Measurements from ENCODE around the gene KLF7.

The KLF7 gene

GRCh38 chr2:207206011-207206410 is 40.3 kb upstream of the KLF7 start:
- no peaks in the 10 kb centered on the region for H3F3A ChIP-seq (ENCODE audit: insufficient read depth)
- no peak for TF ChIP-seq EZH2phosphoT487 (conservative IDR thresholded peaks at IDR 0.05; ENCODE audit: low read length)
- TF ChIP-seq, protein P1, sequence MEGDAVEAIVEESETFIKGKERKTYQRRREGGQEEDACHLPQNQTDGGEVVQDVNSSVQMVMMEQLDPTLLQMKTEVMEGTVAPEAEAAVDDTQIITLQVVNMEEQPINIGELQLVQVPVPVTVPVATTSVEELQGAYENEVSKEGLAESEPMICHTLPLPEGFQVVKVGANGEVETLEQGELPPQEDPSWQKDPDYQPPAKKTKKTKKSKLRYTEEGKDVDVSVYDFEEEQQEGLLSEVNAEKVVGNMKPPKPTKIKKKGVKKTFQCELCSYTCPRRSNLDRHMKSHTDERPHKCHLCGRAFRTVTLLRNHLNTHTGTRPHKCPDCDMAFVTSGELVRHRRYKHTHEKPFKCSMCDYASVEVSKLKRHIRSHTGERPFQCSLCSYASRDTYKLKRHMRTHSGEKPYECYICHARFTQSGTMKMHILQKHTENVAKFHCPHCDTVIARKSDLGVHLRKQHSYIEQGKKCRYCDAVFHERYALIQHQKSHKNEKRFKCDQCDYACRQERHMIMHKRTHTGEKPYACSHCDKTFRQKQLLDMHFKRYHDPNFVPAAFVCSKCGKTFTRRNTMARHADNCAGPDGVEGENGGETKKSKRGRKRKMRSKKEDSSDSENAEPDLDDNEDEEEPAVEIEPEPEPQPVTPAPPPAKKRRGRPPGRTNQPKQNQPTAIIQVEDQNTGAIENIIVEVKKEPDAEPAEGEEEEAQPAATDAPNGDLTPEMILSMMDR (IDR thresholded peaks at IDR 0.05; ENCODE audit: insufficient read depth, low read length, poor library complexity, severe bottlenecking): no peak
- no peak overlapping the region for H3K4me3 ChIP-seq (ENCODE audit: insufficient read depth, low read length, poor library complexity, severe bottlenecking)

GRCh38 chr2:207205173-207205957 is 39.6 kb upstream of the KLF7 start:
- TF ChIP-seq, protein P1 (IDR thresholded peaks at IDR 0.05; ENCODE audit: insufficient read depth, low read length, poor library complexity, severe bottlenecking): no peak
- no peak for TF ChIP-seq EZH2phosphoT487 (conservative IDR thresholded peaks at IDR 0.05; ENCODE audit: low read length)
- H3K9ac ChIP-seq (ENCODE audit: low read length): no peak overlapping the region

More at GRCh38 chr2:207206011-207206410, 40.3 kb upstream of the KLF7 start:
- H4K20me1 ChIP-seq (ENCODE audit: low read depth, low read length): no peaks in the 10 kb centered on the region
- H3K4me2 ChIP-seq (ENCODE audit: low read depth, low read length, poor library complexity, severe bottlenecking): no peak overlapping the region
- H2AFZ ChIP-seq (ENCODE audit: low read depth, low read length, severe bottlenecking): no peak overlapping the region
- H3K36me3 ChIP-seq (ENCODE audit: low read length): no peaks in the 10 kb centered on the region
- no peak overlapping the region for H3K9ac ChIP-seq (ENCODE audit: low read length)
- no peaks in the 10 kb centered on the region for H3K9me2 ChIP-seq (replicated peaks; ENCODE audit: insufficient read depth, low read length)
- H3K9me3 ChIP-seq (ENCODE audit: insufficient read depth, low read length): no peaks in the 10 kb centered on the region
- no peaks in the 10 kb centered on the region for H3K79me2 ChIP-seq (ENCODE audit: insufficient read depth, low read length)
- no peaks in the 10 kb centered on the region for H3K27me3 ChIP-seq (ENCODE audit: low read length)
- H3K27ac ChIP-seq (ENCODE audit: low read depth, low read length): no peak overlapping the region

GRCh38 chr2:207203056-207203455 is 37.3 kb upstream of the KLF7 start:
- Histone ChIP-seq H3K9ac (ENCODE audit: low read length) (no peak overlapping the region), H4K20me1 (ENCODE audit: low read depth, low read length) (no peaks in the 10 kb centered on the region), H3K79me2 (ENCODE audit: insufficient read depth, low read length) (no peaks in the 10 kb centered on the region), H3K27me3 (ENCODE audit: low read length) (no peaks in the 10 kb centered on the region), H3K4me3 (ENCODE audit: insufficient read depth, low read length, poor library complexity, severe bottlenecking) (no peak overlapping the region), H3K9me3 (ENCODE audit: insufficient read depth, low read length) (no peaks in the 10 kb centered on the region), H3K4me2 (ENCODE audit: low read depth, low read length, poor library complexity, severe bottlenecking) (no peak overlapping the region), H3K9me2 (replicated peaks; ENCODE audit: insufficient read depth, low read length) (no peaks in the 10 kb centered on the region), H3F3A (ENCODE audit: insufficient read depth) (no peaks in the 10 kb centered on the region), H2AFZ (ENCODE audit: low read depth, low read length, severe bottlenecking) (no peak overlapping the region), H3K27ac (ENCODE audit: low read depth, low read length) (no peak overlapping the region), H3K36me3 (ENCODE audit: low read length) (no peaks in the 10 kb centered on the region)
- no peak for TF ChIP-seq EZH2phosphoT487 (conservative IDR thresholded peaks at IDR 0.05; ENCODE audit: low read length)
- TF ChIP-seq, protein P1 (IDR thresholded peaks at IDR 0.05; ENCODE audit: insufficient read depth, low read length, poor library complexity, severe bottlenecking): no peak

More at GRCh38 chr2:207205173-207205957, 39.6 kb upstream of the KLF7 start:
- Histone ChIP-seq H3K9me2 (replicated peaks; ENCODE audit: insufficient read depth, low read length) (no peaks in the 10 kb centered on the region), H3K27ac (ENCODE audit: low read depth, low read length) (no peak overlapping the region), H3K9me3 (ENCODE audit: insufficient read depth, low read length) (no peaks in the 10 kb centered on the region), H3K4me3 (ENCODE audit: insufficient read depth, low read length, poor library complexity, severe bottlenecking) (no peak overlapping the region), H3F3A (ENCODE audit: insufficient read depth) (no peaks in the 10 kb centered on the region), H3K4me2 (ENCODE audit: low read depth, low read length, poor library complexity, severe bottlenecking) (no peak overlapping the region), H3K27me3 (ENCODE audit: low read length) (no peaks in the 10 kb centered on the region), H4K20me1 (ENCODE audit: low read depth, low read length) (no peaks in the 10 kb centered on the region), H2AFZ (ENCODE audit: low read depth, low read length, severe bottlenecking) (no peak overlapping the region), H3K79me2 (ENCODE audit: insufficient read depth, low read length) (no peaks in the 10 kb centered on the region), H3K36me3 (ENCODE audit: low read length) (no peaks in the 10 kb centered on the region)
